K562 (cell line): ENCODE measurements around the gene EFCAB8. TPM values are rescaled to one million over a fixed set of nuclear protein-coding genes. Genes with fewer than 3 reads are reported as not detected.
A peak's percentile ranks its signal among the peaks of the same experiment; 100 is the strongest.

ENCODE experiments used
- AFF1 ChIP-seq, 2 experiments: fragments of 450-650 bp; IDR thresholded peaks; 2 replicates each; pipeline ENCODE4 v1.6.1; 2018; ENCODE audit warnings: mild to moderate bottlenecking in 2 of 2, low read depth in 1 of 2; ENCODE audit not compliant: partially characterized antibody in 2 of 2
- ATF4 ChIP-seq: fragments of 450-650 bp; formaldehyde crosslinking; IDR thresholded peaks from 2 replicates; pipeline ENCODE4 v1.4.0; 2022; ENCODE audit warnings: mild to moderate bottlenecking, moderate library complexity
- CEBPB ChIP-seq: fragments of 450-650 bp; IDR thresholded peaks from 2 replicates; pipeline ENCODE4 v1.6.1; 2016; ENCODE audit warnings: missing genetic modification characterization, missing compliant biosample characterization
- MCM5 ChIP-seq: fragments of 450-650 bp; IDR thresholded peaks from 2 replicates; pipeline ENCODE4 v1.6.1; 2016; ENCODE audit warnings: low read depth
- PHF21A ChIP-seq: fragments of 450-650 bp; IDR thresholded peaks from 2 replicates; pipeline ENCODE4 v1.6.1; 2017; ENCODE audit warnings: low read depth, borderline replicate concordance
- RBFOX2 ChIP-seq: fragments of 200-400 bp; formaldehyde crosslinking; IDR thresholded peaks from 2 replicates; pipeline ENCODE4 v1.6.1; 2017; ENCODE audit warnings: low read depth, mild to moderate bottlenecking, low read length, moderate library complexity
- SPI1 ChIP-seq: IDR thresholded peaks from 2 replicates; pipeline ENCODE4 v1.6.1; 2011; ENCODE audit warnings: low read depth, low read length, control low read depth, borderline replicate concordance
- USF1 ChIP-seq: sonication (generic); formaldehyde crosslinking; IDR thresholded peaks from 2 replicates; pipeline ENCODE4 v1.9.0; 2022; ENCODE audit warnings: mild to moderate bottlenecking, missing genetic modification reagents
- ZC3H8 ChIP-seq: fragments of 450-650 bp; IDR thresholded peaks from 2 replicates; pipeline ENCODE4 v1.6.1; 2017
- ZKSCAN1 ChIP-seq: fragments of 150-350 bp; IDR thresholded peaks from 2 replicates; pipeline ENCODE4 v1.6.1; 2016; ENCODE audit warnings: low read depth, low read length
- ZNF175 ChIP-seq: fragments of 200-800 bp; sonication (Bioruptor generic); IDR thresholded peaks from 2 replicates; pipeline ENCODE4 v1.6.1; 2016; ENCODE audit warnings: low read depth, mild to moderate bottlenecking, missing genetic modification characterization, missing compliant biosample characterization
- ZNF212 ChIP-seq: fragments of 450-650 bp; formaldehyde crosslinking; IDR thresholded peaks from 2 replicates; pipeline ENCODE4 v1.4.0; 2020; ENCODE audit warnings: mild to moderate bottlenecking
- ZNF232 ChIP-seq: sonication (generic); formaldehyde crosslinking; IDR thresholded peaks from 2 replicates; pipeline ENCODE4 v1.8.0; 2022; ENCODE audit warnings: mild to moderate bottlenecking, missing genetic modification reagents
- ZNF384 ChIP-seq: IDR thresholded peaks from 2 replicates; pipeline ENCODE4 v1.6.1; 2012; ENCODE audit warnings: low read depth, low read length, improper control_type of control experiment
- ZNF717 ChIP-seq: fragments of 250-450 bp; sonication (Bioruptor Pico); IDR thresholded peaks from 2 replicates; pipeline ENCODE4 v1.5.0; 2021
- ZNF766 ChIP-seq: fragments of 200-800 bp; sonication (Bioruptor generic); conservative IDR thresholded peaks from 2 replicates; pipeline ENCODE4 v1.6.1; 2016; ENCODE audit warnings: missing genetic modification characterization, missing compliant biosample characterization
- polyA plus RNA-seq, 8 experiments: library from polyadenylated mRNA; depleted of rRNA in 4 of 8; stranded (reverse) in 5 of 8; unstranded in 3 of 8; fragments of >200 nt; fragmentation: Nextera tagmentation in 2 of 8; fragmentation: Illumina TruSeq in 1 of 8; extraction: Ambion mirVana in 2 of 8; extraction: Trizol in 1 of 8; gene quantifications; 2 replicates each; pipeline versions ENCODE4 v1.2.1 to v1.2.3, GENCODE V29; 2011 to 2014; ENCODE audit warnings: inconsistent platforms in 1 of 8, missing spikeins in 1 of 8
- total RNA-seq, 7 experiments: library from RNA; depleted of rRNA in 6 of 7; stranded (reverse); fragments of >200 nt in 6 of 7; fragmentation: Illumina TruSeq in 2 of 7; extraction: Trizol in 2 of 7; gene quantifications; 2 replicates each; pipeline versions ENCODE4 v1.2.1 to v1.2.3, GENCODE V29; 2011 to 2021; ENCODE audit warnings: low replicate concordance in 1 of 7
- TF ChIP-seq, protein P1 (sequence below): fragments of 450-650 bp; IDR thresholded peaks from 2 replicates; pipeline ENCODE4 v1.6.1; 2016; ENCODE audit warnings: antibody characterized with exemption
- TF ChIP-seq, protein P2 (sequence below): fragments of 250-450 bp; sonication (Bioruptor Pico); IDR thresholded peaks from 2 replicates; pipeline ENCODE4 v1.4.0; 2020
- TF ChIP-seq, protein P3 (sequence below): sonication (generic); formaldehyde crosslinking; IDR thresholded peaks from 2 replicates; pipeline ENCODE4 v1.5.0; 2020; ENCODE audit warnings: missing genetic modification reagents

Gene EFCAB8
- total and polyA plus RNA-seq, 9 of the 15 experiments (the other 6 are each of a cell fraction or from before 2014, with no cell fraction given): 0.03 to 0.18 (median 0.11) TPM; not detected in 6

- peak; percentile 22; the same call in 1 of the 2 replicates for TF ChIP-seq USF1 (CRISPR knock-in tag)
- TF ChIP-seq MCM5: no peak
- no peak for TF ChIP-seq ZNF766 (CRISPR knock-in tag)
- no peak for TF ChIP-seq ATF4 (CRISPR knock-in tag)
- TF ChIP-seq ZNF212 (CRISPR knock-in tag): no peak
- TF ChIP-seq, protein P1, sequence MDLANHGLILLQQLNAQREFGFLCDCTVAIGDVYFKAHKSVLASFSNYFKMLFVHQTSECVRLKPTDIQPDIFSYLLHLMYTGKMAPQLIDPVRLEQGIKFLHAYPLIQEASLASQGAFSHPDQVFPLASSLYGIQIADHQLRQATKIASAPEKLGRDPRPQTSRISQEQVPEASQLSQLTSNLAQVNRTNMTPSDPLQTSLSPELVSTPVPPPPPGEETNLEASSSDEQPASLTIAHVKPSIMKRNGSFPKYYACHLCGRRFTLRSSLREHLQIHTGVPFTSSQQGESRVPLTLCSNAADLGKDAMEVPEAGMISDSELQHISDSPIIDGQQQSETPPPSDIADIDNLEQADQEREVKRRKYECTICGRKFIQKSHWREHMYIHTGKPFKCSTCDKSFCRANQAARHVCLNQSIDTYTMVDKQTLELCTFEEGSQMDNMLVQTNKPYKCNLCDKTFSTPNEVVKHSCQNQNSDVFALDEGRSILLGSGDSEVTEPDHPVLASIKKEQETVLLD: no peak
- TF ChIP-seq ZNF175: no peak
- TF ChIP-seq ZNF384: no peak
- no peak for TF ChIP-seq ZNF232 (CRISPR knock-in tag)
- TF ChIP-seq AFF1 (IDR thresholded peaks at IDR 0.05; ENCODE audit: low read depth in 1 of 2, partially characterized antibody in 2 of 2): no peak
- no peak for TF ChIP-seq PHF21A
- TF ChIP-seq ZNF717 (CRISPR knock-in tag): no peak
- no peak for TF ChIP-seq ZKSCAN1
- 0 out of 2 replicates have a peak, but pooled peaks have one; percentile 19 for TF ChIP-seq RBFOX2
- no peak for TF ChIP-seq ZC3H8
- TF ChIP-seq, protein P2, sequence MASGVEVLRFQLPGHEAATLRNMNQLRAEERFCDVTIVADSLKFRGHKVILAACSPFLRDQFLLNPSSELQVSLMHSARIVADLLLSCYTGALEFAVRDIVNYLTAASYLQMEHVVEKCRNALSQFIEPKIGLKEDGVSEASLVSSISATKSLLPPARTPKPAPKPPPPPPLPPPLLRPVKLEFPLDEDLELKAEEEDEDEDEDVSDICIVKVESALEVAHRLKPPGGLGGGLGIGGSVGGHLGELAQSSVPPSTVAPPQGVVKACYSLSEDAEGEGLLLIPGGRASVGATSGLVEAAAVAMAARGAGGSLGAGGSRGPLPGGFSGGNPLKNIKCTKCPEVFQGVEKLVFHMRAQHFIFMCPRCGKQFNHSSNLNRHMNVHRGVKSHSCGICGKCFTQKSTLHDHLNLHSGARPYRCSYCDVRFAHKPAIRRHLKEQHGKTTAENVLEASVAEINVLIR (CRISPR knock-in tag): no peak
- TF ChIP-seq CEBPB (tag): no peak
- peak; percentile 37; the same call in 1 of the 2 replicates for TF ChIP-seq SPI1
- TF ChIP-seq, protein P3, sequence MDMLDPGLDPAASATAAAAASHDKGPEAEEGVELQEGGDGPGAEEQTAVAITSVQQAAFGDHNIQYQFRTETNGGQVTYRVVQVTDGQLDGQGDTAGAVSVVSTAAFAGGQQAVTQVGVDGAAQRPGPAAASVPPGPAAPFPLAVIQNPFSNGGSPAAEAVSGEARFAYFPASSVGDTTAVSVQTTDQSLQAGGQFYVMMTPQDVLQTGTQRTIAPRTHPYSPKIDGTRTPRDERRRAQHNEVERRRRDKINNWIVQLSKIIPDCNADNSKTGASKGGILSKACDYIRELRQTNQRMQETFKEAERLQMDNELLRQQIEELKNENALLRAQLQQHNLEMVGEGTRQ (CRISPR knock-in tag): peak; percentile 38; the same call in 1 of the 2 replicates
Measured at GRCh38 chr20:32972181-32973076, 113.7 kb downstream of the EFCAB8 start (continued).
